GM21526 (cell line): Measurements from ENCODE around the gene GRAP2.

ENCODE experiments used
- ATAC-seq: cut with Tn5 transposase; IDR thresholded peaks from one replicate; pipeline ENCODE4 v1.9.1; 2021; ENCODE audit warnings: moderate library complexity; ENCODE audit not compliant: unreplicated experiment, low FRiP score

GRAP2 gene

DNA sequence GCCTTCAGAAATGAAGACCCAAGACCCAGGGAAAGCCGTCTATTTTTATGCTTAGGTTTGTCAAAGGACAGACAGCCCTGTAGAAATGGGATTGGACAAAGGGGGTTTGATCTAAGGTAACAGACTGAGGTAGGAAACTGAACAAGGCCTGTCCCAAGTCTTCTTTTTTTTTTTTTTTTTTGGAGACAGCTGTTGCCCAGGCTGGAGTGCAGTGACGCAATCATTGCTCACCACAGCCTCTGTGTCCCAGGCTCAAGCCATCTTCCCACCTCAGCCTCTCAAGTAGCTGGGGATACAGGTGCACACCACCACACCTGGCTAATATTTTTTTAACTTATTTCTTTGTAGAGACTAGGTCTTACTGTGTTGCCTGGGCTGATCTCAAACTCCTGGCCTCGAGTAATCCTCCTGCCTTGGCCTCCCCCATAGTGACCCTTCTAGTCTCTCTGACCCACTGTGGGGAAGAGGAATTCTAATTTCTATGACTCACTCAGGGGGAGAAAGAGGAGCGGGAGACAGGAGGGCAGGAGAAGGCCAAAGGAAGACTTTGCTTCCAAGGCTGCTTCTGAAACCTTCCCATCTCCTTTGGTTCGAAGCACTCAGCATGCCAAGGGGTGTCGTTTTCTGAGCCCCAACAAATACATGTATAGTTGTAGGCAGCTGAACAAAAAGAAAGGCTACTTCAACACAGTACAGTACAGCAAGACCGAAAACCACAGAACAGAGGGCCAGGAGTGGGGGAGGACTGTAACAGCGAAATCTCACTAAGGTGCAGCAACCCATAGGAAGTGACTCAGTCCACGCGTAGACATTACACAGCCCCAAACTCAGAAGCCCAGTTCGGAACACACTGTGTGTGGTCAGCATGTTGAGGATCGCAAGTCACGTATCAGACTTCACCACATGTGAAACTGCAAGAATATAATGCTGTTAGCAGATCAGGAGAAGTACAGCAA, 60.2 kb downstream of the GRAP2 start:
- no peak for ATAC-seq

- no peak for ATAC-seq
These were observed 61.2 kb downstream of the GRAP2 start for GRCh38 chr22:39962071-39962470.

DNA sequence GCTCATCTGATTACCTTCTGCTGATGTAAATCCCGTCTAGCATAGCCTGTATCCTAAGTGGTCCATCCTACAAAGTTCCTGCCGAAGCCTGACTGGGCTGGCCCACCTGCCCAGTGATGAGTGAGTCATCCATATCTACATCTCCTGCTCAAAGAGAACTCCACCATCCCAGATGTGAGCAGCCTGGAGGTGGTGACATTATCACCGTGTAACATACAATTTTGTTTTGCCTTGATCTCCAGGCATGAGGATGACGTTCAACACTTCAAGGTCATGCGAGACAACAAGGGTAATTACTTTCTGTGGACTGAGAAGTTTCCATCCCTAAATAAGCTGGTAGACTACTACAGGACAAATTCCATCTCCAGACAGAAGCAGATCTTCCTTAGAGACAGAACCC, 64.9 kb downstream of the GRAP2 start:
- no peak for ATAC-seq

GRCh38 chr22:39966470-39966869, 65.6 kb downstream of the GRAP2 start:
- ATAC-seq: no peak

GRCh38 chr22:39967103-39967829, 66.4 kb downstream of the GRAP2 start:
- no peak for ATAC-seq

DNA sequence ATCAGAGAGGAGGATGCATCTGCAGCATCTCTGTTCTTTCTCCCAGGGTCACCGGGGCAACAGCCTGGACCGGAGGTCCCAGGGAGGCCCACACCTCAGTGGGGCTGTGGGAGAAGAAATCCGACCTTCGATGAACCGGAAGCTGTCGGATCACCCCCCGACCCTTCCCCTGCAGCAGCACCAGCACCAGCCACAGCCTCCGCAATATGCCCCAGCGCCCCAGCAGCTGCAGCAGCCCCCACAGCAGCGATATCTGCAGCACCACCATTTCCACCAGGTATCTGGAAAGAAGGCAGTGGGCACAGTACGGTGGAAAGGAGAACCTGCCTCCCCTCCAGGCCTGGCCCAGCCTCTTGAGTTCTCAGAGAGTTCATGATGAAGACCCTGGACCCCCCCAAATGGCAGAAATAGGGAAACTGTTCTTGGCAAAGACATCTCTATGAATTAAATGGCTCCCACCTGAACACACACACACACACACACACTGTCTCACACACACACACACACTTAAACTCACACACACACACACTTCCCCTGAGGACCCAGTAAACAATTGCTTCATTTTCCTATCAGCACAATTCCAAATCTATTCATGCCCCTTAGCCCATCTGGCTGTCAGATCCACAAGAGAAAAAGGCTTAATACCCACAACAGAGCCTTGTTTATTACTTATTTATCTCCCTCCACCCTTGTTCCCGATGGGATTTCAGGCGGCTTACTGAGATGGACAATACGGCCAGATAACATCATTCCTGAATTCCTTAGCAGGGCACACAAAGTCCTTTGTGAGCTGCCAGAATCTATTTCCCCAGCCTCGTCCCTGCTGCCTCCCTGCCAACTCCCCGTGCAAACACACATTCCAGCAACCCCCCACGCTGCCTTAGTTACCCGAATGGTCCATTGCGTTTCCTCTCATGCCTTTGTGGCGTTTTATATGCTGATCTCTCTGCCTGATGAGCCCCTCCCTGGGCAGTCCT, 67.4 kb downstream of the GRAP2 start:
- ATAC-seq: no peak

GRCh38 chr22:39970742-39971141, 69.9 kb downstream of the GRAP2 start:
- no peak for ATAC-seq

GRCh38 chr22:39972641-39973040, 71.8 kb downstream of the GRAP2 start:
- no peak for ATAC-seq

- no peak for ATAC-seq
These were observed 72.8 kb downstream of the GRAP2 start for GRCh38 chr22:39973656-39974055.

DNA sequence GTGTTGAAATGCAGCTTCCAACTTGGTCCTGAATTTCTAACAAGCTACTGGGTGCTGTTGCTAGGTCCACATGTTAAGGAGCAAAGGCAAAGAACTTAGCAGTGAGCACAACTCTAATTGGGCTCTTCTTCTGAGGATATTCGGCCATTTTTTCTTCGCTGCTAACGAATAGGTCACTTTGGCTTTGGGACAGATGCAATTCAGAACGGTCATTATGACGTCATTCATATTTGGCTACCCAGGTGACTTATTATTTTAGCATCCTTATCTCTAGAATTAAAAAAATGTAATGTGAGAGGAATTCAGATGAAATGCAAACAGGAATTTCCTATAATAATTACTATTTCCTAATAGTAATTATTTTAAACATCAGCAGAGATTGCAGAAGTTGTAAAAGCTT, 73.2 kb downstream of the GRAP2 start:
- ATAC-seq: no peak

DNA sequence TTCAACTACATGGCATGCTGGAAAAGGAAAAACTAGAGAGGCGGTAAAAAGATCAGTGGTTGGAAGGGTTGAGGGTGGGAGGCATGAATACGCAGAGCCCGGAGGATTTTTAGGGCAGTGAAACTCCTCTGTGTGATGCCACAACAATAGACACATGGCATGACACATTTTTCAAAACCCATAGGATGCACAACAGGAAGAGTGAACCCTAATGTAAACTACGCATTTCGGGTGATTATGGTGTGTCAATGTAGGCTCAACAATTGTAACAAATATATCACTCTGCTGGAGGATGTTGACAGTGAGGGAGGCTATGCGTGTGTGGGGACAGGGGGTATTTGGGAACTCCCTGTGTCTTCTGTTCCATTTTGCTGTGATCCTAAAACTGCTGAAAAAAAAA, 78.2 kb downstream of the GRAP2 start:
- no peak for ATAC-seq

- ATAC-seq: no peak
These were observed 78.6 kb downstream of the GRAP2 start for GRCh38 chr22:39979458-39979857.

DNA sequence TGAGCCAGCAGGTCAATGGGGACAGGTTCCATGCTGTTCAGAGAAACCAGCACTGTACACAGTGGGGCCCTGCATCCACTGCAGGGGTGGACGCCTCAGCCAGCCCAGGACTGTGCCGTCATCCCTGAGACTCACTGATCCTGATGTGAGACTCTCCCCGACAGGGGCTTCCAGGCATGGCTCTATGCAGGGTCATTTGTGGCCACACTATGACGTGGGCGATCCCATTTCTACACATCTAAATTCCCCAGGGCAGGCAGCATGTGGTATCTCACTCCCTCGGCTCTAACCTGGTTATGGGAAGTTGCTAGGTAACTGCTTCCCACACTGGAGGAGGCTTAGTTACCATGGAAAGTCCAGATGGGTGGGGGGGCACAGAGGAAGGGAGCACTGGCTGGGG, 79.7 kb downstream of the GRAP2 start:
- ATAC-seq: no peak

- ATAC-seq: no peak
These were observed 82.5 kb downstream of the GRAP2 start for GRCh38 chr22:39983346-39983745.

GRCh38 chr22:39984006-39984405, 83.1 kb downstream of the GRAP2 start:
- ATAC-seq: no peak

DNA sequence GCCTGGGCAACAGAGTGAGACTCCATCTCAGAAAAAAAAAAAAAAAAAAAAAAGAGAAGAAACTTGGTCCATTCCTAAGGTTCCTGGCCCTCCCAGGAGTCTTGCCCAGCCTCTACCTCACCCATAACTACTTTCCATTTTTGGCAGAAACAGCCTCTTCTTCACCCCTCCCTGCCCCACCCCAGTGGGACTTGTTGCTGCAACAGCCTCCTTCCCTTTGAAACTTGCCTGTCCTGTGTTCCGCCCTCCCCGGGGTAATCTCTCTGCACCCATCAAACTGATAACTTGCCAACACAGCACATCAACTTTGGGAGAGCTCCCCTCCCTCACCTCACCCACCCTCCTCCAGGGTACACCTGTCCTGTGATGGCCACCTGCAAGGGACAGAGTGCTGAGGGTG, 83.9 kb downstream of the GRAP2 start:
- no peak for ATAC-seq

DNA sequence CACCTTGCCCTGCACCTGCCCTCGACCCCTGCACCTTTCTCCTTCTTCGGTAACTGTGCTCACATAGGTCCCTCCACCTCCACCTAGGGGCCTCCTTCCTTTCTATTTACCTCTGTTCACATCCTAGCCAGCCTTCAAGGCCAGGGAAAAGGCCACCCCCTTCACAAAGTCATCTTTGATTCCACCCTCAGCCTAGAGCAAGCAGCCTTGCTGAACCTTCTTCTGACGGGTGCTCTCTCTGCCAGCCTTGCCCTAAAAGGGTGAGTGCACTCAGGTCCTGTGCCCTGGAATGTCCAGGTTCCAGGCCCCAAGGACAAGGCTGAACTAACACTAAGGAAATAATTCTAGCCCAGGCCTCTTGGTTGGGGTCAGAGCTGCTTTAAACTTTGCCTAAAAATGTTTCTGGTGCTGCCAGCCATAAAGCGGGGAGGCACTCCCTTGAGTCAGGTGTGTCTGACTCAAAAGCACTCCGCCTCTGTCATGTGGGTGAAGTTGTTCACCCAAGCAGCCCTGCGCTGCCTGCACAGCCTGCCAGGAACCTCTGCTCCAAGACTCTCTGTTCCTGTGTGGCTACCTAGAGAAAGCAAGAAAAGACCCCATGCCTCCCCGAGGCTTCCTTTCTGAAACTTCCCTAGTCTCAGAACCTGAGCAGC, 84.6 kb downstream of the GRAP2 start:
- no peak for ATAC-seq

- ATAC-seq: no peak
These were observed 87.7 kb downstream of the GRAP2 start for GRCh38 chr22:39988386-39989114.

GRCh38 chr22:39989633-39990032, 88.7 kb downstream of the GRAP2 start:
- ATAC-seq: no peak
